ENCODE data around the gene ADCY1.

Gene ADCY1

DNA sequence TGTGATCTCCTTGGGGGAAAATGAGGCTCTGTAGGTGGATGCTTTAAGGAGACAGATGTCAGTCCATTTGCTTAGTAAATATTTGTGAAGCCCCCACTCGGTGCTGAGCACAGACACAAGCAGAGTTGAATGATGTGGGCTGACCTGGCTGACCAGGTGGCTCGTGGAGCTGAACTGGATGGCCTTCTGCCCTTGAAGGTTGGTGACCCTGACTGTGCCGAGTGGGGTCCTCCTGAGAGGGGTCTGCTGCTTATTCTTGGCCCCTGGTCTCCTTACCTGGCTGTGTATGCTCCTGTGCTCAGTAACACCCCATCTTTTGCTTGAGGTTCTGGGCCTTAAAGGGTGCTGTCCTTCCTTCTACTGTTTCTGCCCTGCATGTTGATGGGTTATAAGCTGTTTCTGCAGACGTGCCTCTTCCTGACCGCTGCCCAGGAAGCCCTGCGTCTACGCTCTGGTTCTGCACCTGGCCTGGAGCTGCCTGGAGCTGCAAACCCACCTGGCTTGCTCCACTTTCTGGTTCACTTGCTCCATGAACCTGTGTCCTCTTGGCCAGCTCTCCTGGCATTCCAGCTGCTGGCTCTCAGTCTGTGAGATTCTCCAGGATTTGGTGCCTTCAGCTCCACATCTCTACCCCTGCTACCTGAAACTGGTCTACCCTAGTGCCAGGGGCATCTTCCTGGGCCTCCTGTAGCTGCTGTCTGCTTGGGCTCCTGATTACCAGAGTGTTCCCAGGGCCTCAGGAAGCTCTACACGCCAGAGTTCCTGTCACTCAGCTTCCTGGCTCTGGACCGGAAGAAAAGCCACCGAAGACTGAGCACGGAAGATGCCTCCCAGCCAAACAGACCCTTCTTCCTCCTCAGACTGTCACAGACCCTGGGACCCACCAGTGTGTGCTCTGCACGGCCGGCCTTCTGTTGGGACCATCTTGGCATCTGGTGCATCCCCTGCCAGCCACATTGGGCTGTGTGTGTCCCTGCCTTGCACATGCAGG, 76.5 kb downstream of the ADCY1 start:
- DNase-seq (ENCODE audit: low read depth in 2 of 2): no peak

GRCh38 chr7:45651540-45651939, 77.4 kb downstream of the ADCY1 start:
- no peak for DNase-seq (ENCODE audit: low read depth in 2 of 2)

- no peak for DNase-seq (ENCODE audit: low read depth in 2 of 2)
Observed at GRCh38 chr7:45652630-45653029, 78.5 kb downstream of the ADCY1 start.

DNA sequence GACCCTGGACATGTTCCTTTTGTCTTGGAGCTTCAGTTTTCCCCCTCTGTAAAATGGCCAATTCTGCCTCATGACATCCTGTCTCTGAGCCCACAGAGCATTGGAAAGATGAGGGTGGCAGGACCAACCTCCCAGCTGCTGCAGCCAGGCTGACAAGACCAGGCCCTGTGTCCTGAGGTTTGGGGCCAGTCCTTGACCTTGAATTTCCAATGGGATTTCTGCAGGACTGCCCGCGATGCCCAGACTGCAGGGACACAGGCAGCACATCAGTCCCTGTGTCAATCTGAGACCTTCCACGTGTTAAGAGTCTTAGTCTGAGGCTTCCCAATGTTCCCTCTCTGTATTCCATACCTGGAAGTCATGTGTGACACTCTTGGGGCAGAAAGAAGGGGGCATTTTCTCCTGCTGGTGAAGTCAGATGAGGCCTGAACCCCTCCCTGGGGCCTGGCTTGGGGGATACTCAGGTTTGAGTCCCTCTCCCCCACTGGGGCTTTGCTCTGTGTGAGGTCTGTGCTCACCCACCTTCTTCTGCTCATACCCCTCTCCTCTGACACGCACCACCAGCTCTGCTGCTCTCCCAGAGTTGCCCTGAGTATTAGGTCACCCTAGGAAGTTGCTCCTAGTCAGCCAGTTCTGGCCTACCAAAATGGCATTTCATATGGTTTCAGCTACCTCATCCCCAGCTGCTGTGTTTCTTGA, 79.2 kb downstream of the ADCY1 start:
- DNase-seq (ENCODE audit: low read depth in 2 of 2): no peak

DNA sequence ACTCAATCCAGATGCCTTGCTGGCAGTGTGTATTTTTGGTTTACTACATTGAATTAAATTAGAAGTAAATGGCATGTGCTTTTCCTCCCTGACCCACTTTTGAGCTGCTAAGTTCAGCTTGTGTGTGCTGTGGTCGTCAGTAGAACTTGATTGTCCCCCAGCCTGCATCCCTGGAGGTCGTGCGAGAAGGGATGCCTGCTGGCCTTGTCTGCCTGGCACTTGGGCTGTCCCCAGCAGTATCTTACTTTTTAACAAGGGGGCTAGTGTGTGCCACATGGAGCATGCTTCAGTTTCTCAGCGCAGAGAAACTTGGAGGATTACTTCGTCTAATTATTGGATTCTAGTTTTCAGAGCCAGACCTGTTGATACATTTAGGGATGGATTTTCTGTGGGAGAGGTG, 80.2 kb downstream of the ADCY1 start:
- DNase-seq (ENCODE audit: low read depth in 2 of 2): no peak

GRCh38 chr7:45655539-45655938, 81.4 kb downstream of the ADCY1 start:
- no peak for DNase-seq (ENCODE audit: low read depth in 2 of 2)

DNA sequence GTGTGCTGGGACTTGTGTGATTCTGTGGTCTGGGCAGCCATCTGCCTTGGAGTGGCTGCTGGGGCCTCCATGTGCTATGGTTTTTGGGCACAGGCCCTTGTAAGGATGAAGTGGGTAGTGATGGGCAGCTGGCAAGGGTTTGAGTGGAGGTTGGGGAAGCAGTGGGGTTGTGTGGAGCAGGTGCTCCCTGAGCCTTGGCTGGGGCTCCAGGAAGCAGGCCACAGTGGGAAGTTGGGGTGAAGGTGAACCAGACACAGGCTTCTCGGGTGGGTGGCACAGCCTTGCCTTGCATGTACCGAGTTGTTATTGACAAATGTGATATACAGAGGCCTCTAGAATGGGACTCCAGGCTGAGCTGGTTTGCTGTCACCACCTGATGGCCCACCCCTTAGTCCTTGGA, 82.3 kb downstream of the ADCY1 start:
- DNase-seq (ENCODE audit: low read depth in 2 of 2): no peak

- no peak for DNase-seq (ENCODE audit: low read depth in 2 of 2)
Observed at GRCh38 chr7:45657136-45657889, 83.1 kb downstream of the ADCY1 start.

- no peak for DNase-seq (ENCODE audit: low read depth in 2 of 2)
Observed at GRCh38 chr7:45657890-45658715, 83.9 kb downstream of the ADCY1 start.

DNA sequence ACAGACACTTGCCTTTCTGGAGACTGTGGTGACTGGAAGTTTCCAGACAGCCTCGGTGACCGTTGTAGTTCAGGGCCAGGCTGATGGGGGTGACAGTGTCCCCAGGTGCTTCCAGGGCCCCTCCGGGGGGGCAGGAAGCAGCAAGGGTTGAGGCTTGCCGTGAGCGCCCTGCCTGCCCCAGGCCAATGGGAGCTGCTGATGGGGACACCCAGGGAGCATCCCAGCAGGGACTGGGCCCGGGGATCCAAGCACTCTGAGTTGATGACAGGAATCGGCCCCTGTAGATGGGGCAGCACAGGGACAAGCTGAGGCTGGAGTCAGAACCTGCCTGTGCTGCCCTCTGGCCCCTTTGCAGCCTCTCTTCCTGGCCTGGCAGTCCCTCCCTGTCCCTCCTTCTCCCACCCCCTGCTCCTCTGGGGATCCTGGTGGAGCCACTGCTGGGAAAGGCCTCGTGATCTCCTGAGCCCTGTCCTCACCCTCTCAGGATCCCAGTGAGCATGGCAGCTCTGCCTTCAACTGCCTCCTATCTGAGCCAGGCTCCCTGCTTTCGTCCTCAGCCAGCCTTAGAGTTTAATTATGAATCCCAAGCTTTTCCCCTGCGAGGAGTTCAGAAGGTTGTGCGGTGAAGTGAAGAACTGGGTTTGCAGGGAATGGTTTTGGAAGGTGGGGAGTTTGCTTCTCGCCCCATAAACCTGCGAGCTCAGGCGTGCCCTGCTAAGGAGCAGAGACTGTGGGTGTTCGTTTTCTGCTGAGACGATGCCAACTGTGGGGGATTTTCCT, 84.7 kb downstream of the ADCY1 start:
- no peak for DNase-seq (ENCODE audit: low read depth in 2 of 2)

GRCh38 chr7:45659496-45660139, 85.5 kb downstream of the ADCY1 start:
- DNase-seq (ENCODE audit: low read depth in 2 of 2): no peak

GRCh38 chr7:45660201-45660900, 86.2 kb downstream of the ADCY1 start:
- DNase-seq (ENCODE audit: low read depth in 2 of 2): no peak

- DNase-seq (ENCODE audit: low read depth in 2 of 2): no peak
Observed at GRCh38 chr7:45660901-45661211, 86.7 kb downstream of the ADCY1 start.

GRCh38 chr7:45661302-45661995, 87.3 kb downstream of the ADCY1 start:
- no peak for DNase-seq (ENCODE audit: low read depth in 2 of 2)

GRCh38 chr7:45662018-45662417, 87.8 kb downstream of the ADCY1 start:
- no peak for DNase-seq (ENCODE audit: low read depth in 2 of 2)

GRCh38 chr7:45662540-45663166, 88.5 kb downstream of the ADCY1 start:
- no peak for DNase-seq (ENCODE audit: low read depth in 2 of 2)

GRCh38 chr7:45663167-45663921, 89.2 kb downstream of the ADCY1 start:
- DNase-seq (ENCODE audit: low read depth in 2 of 2): no peak

Measured in fibroblast of skin of left biceps (primary cell).